Measurements from ENCODE around the gene DCBLD1.
A peak's percentile ranks its signal among the peaks of the same experiment; 100 is the strongest.

DCBLD1 gene

DNA sequence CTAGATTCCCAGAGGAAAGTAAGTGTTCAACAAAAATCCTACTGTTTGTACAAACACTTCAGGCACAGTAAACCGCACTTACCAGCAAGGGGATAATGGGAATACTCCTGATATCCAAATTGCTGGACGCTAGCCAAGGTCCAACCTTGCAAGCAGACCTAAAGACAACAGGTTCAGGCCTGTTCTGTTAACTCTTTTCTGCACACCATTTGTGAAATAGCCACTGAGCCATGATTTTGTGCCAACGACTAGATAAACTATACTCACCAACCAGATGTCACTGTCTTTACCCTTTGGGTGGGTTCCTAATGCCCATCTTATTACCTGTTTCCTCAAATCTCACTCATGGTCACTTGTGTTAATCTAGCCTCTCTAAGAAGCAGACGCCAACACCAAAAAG is 76.3 kb downstream of the DCBLD1 start:
- DNase-seq (ENCODE audit: low read depth): no peak

- no peak for DNase-seq (ENCODE audit: low read depth)
These were observed 76.8 kb downstream of the DCBLD1 start for GRCh38 chr6:117559299-117559698.

GRCh38 chr6:117561128-117561527 is 78.7 kb downstream of the DCBLD1 start:
- peak; percentile 46 for DNase-seq (ENCODE audit: low read depth)

- no peak for DNase-seq (ENCODE audit: low read depth)
These were observed 82.2 kb downstream of the DCBLD1 start for GRCh38 chr6:117564681-117565080.

DNA sequence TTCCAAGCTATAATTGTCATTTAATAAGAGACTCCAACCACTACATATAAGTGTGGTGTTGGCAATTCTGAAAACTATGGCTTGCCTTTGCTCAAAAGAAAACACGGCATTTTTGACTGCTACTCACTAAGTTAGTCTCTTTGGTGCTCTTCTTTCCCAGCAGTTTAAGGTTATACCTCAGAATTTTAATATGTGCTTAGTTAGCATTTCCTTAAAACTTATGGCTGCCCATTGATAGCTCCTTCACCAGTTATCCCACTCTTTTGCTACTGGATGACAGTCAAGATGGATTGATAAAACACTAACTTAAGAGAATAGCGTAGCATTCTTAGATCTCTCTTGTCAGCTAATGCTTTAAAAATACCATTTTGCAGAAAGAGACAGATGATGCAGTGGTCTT is 85.8 kb downstream of the DCBLD1 start:
- DNase-seq (ENCODE audit: low read depth): no peak

DNA sequence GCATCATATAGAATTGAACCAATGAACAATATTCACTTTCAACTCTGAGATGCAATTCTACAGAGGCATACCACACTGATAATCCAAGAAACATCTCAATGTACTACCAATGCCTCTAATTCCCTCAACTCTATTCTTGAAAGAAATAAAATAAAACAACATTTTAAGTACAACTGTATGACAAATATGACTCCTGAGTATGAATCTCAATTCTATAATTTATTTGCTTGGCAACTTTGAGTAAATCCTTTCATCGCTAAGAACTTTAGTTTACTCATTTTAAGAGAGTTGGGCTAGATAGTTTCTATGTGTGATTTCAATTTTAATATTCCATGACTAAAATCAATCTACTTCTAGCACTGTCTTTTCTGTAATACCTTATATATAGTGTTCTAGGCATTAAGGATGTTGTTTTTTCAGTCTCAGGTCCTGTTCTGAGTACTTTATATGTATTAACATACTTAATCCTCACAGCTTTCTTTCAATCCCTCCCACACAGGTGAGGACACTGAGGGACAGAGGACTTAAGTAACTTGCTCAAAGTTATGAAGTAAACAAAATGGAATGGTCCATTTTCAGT is 86.4 kb downstream of the DCBLD1 start:
- DNase-seq (ENCODE audit: low read depth): no peak

DNA sequence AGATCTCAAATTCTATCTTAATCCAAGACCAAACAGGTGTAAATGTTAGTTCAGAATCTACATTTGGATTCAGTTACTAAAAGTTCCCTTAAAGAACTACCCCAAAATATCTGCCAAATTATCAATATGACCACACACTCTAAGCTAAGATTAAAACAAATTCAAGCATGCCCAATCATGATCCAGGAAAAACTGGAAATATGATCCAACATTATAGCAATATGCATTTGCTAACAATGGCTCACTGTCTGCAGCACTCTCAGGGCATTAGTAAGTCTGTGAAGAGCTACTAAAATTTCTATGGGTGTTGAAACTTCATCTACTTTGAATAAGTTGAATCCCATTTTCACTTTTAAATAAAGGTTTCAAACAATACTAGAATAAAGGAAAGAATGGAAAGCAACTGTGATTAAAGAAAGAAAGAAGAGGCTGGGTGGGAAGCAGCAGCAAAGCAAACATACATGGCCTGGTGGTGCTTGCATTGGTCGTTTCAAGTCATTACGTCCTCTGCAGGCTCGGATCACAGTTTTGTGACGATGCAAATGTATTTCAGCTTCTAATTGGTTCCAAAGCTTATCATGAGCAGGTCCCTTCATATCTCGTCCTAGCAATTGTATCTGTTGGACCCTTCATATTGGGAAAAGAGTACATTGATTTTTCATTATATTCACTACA is 90.7 kb downstream of the DCBLD1 start:
- no peak for DNase-seq (ENCODE audit: low read depth)

- no peak for DNase-seq (ENCODE audit: low read depth)
These were observed 91.7 kb downstream of the DCBLD1 start for GRCh38 chr6:117574198-117574597.

GRCh38 chr6:117585647-117586046 is 103.2 kb downstream of the DCBLD1 start:
- DNase-seq (ENCODE audit: low read depth): no peak

GRCh38 chr6:117590447-117590846 is 108.0 kb downstream of the DCBLD1 start:
- no peak for DNase-seq (ENCODE audit: low read depth)

DNA sequence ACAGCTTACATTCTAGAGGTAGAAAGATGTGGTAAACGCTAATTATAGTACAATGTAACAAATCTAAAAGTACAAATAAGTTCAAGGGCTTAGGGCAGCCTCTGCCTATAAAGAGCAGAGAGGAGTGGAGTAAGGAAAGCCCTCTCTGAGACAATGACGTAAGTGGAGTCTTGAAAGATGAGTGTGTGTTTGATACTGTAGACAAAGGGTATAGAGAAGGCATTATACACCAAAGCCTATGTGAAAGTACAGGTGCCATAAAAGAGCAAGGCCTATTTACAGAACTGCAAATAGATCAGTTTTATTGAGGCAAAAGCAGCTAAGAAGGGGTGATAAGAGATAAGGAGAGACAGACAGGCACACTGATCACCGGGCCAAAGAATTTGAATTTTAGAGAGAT is 108.9 kb downstream of the DCBLD1 start:
- DNase-seq (ENCODE audit: low read depth): peak; percentile 31

GRCh38 chr6:117592983-117593759 is 110.7 kb downstream of the DCBLD1 start:
- no peak for DNase-seq (ENCODE audit: low read depth)

- DNase-seq (ENCODE audit: low read depth): no peak
These were observed 112.8 kb downstream of the DCBLD1 start for GRCh38 chr6:117595099-117595923.

DNA sequence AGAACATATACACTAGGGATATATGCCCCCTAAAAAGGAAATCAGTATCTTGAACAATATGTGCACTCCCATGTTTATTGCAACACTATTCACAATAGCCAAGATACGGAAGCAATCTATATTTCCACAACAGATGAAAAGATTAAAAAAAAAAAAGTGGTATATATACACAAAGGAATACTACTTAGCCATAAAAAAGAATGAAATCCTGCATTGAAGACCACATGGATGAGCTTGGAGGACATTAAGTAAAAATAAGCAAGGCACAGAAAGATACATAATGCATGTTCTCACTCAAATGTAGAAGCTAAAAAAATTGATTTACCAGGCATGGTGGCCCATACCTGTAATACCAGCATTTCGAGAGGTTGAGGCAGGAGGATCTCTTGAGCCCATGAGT is 115.3 kb downstream of the DCBLD1 start:
- DNase-seq (ENCODE audit: low read depth): no peak
